Activated CD4-positive, alpha-beta memory T cell treated with anti-CD3 and anti-CD28 coated beads for 36 hours (primary cell): Measurements from ENCODE around the gene B3GLCT. TPM values are rescaled to one million over a fixed set of nuclear protein-coding genes. Genes with fewer than 3 reads are reported as not detected.

Source experiments
- CTCF ChIA-PET: fragments of 350-600 bp; sonication (Branson Sonifier 250); formaldehyde crosslinking; loops from one replicate; lab custom pipeline; 2021; ENCODE audit warnings: antibody characterized with exemption, inconsistent platforms; lab: Charles Lee
- POLR2A ChIA-PET: fragments of 350-600 bp; sonication (Branson Sonifier 250); formaldehyde crosslinking; loops from one replicate; lab custom pipeline; 2021; ENCODE audit warnings: antibody characterized with exemption; lab: Charles Lee
- DNase-seq: peaks from one replicate; pipeline ENCODE4 v3.0.0-alpha.2; 2020
- H3K27ac Mint-ChIP-seq: one replicate; pipeline ENCODE4 v1.8.0; 2021; ENCODE audit warnings: mixed read lengths
- H3K27me3 Mint-ChIP-seq: one replicate; pipeline ENCODE4 v1.8.0; 2021; ENCODE audit warnings: mixed read lengths
- H3K36me3 Mint-ChIP-seq: one replicate; pipeline ENCODE4 v1.8.0; 2021; ENCODE audit warnings: mixed read lengths
- H3K4me1 Mint-ChIP-seq: one replicate; pipeline ENCODE4 v1.8.0; 2021; ENCODE audit warnings: low read depth, mixed read lengths
- H3K4me3 Mint-ChIP-seq: one replicate; pipeline ENCODE4 v1.8.0; 2021; ENCODE audit warnings: mild to moderate bottlenecking, mixed read lengths
- H3K9me3 Mint-ChIP-seq: one replicate; pipeline ENCODE4 v1.8.0; 2021; ENCODE audit warnings: mixed read lengths
- intact Hi-C: fragments of 100-400 bp; cut with micrococcal nuclease; formaldehyde crosslinking; loops from one replicate; pipeline ENCODE4 v1.15.1; 2023
- total RNA-seq, 2 experiments: library from RNA; stranded (reverse); gene quantifications; one replicate each; pipeline ENCODE4 v1.2.3, GENCODE V29; 2021

Gene B3GLCT
- total RNA-seq, 2 experiments from 2014 or later = 2.6 to 2.8 TPM

GRCh38 chr13:31191748-31192147, 8.0 kb upstream of the B3GLCT start:
- intact Hi-C loops = no loop called here
- H3K4me1 Mint-ChIP-seq = peaks cover 3% of the 10 kb centered on the region
- ChIA-PET CTCF (no interaction called here), POLR2A (no interaction called here)
- no peak overlapping the region for H3K27ac Mint-ChIP-seq
- H3K36me3 Mint-ChIP-seq = no peaks in the 10 kb centered on the region
- H3K4me3 Mint-ChIP-seq = no peak overlapping the region
- no peak for DNase-seq
- H3K27me3 Mint-ChIP-seq = no peaks in the 10 kb centered on the region
- H3K9me3 Mint-ChIP-seq = no peaks in the 10 kb centered on the region

DNA sequence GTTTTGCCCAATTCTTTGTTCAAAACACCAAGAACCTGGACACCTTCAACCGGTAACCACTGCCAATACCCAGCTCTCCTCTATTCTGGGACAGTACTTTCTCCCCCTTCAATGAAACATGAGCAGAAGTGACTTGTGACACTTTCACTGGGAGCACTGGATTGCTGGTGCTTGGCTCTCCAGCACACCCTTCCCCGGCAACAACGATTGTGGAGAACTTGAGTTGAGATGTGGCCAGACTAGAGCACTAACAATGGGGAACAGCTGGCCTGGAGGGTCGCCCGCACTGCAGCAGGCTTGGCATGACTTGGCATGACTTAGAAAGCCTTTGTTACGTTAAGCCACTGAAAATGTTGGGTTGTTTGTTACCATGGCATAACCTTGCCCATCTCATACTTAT, 7.5 kb upstream of the B3GLCT start:
- no peaks in the 10 kb centered on the region for H3K36me3 Mint-ChIP-seq
- peaks cover 3% of the 10 kb centered on the region for H3K4me1 Mint-ChIP-seq
- H3K9me3 Mint-ChIP-seq = no peaks in the 10 kb centered on the region
- intact Hi-C loops = no loop called here
- H3K27me3 Mint-ChIP-seq = no peaks in the 10 kb centered on the region
- POLR2A ChIA-PET = no interaction called here
- H3K27ac Mint-ChIP-seq = no peak overlapping the region
- no peak for DNase-seq
- H3K4me3 Mint-ChIP-seq = no peak overlapping the region
- CTCF ChIA-PET = no interaction called here

DNA sequence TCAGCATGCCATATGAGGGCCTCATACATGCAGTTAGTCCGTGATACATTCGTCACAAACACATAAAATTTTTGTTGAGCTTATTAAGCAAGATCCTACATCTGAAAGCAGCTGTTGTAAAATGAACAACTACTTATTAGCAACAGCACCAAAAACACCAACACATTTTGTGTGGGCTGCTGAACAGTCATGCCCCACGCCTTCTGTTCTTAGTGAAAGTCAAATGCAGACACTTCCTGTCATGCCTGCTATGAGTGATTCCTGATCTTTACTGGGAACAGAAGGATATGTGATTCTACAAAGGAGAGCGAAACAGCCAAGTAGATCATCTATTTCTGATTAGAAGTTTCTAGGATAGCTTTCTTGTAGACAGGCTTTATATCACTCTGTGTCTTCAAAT, 4.2 kb upstream of the B3GLCT start:
- H3K27ac Mint-ChIP-seq = no peak overlapping the region
- H3K36me3 Mint-ChIP-seq = no peaks in the 10 kb centered on the region
- no peak overlapping the region for H3K4me3 Mint-ChIP-seq
- CTCF ChIA-PET = interaction anchor here (1.0 to 1.1 kb wide), 3 partner anchors 28 to 229 kb away, joined by 3 read pairs; no protein-coding TSS in a partner anchor
- DNase-seq = no peak
- H3K4me1 Mint-ChIP-seq = peaks cover 6% of the 10 kb centered on the region
- no peaks in the 10 kb centered on the region for H3K9me3 Mint-ChIP-seq
- H3K27me3 Mint-ChIP-seq = no peaks in the 10 kb centered on the region
- POLR2A ChIA-PET = no interaction called here
- intact Hi-C loops = no loop called here

DNA sequence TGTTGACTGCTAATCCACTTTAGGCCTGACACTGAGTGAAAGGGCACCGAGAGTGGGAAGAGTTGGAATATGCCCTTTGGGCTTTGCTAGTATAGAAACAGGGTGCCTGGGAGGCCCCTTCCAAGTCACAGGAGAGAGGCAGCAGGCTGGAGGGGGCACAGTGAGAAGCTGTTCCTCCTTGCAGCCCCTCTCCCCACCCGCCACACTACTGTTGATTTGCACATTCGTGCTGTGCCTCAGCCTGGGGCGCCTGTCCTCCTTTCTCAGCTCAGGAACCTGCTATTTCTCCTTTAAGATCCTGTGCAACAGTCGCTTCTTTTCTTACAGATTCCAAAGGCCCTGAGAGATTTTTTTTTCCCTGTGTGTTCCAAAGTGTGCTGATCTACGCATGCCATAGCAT, 2.8 kb upstream of the B3GLCT start:
- no peak overlapping the region for H3K27ac Mint-ChIP-seq
- peaks cover 16% of the 10 kb centered on the region for H3K4me1 Mint-ChIP-seq
- CTCF ChIA-PET = interaction anchor here (1.1 kb wide), 1 partner anchor 329 kb away, joined by 3 read pairs; no protein-coding TSS in a partner anchor
- no peaks in the 10 kb centered on the region for H3K27me3 Mint-ChIP-seq
- DNase-seq = no peak
- intact Hi-C loops = no loop called here
- no peaks in the 10 kb centered on the region for H3K36me3 Mint-ChIP-seq
- POLR2A ChIA-PET = no interaction called here
- no peaks in the 10 kb centered on the region for H3K9me3 Mint-ChIP-seq
- H3K4me3 Mint-ChIP-seq = no peak overlapping the region

- Mint-ChIP-seq H3K36me3 (no peaks in the 10 kb centered on the region), H3K9me3 (no peaks in the 10 kb centered on the region), H3K27me3 (no peaks in the 10 kb centered on the region), H3K4me1 (peaks cover 16% of the 10 kb centered on the region), H3K27ac (no peak overlapping the region), H3K4me3 (no peak overlapping the region)
- intact Hi-C loops = no loop called here
- ChIA-PET CTCF (no interaction called here), POLR2A (no interaction called here)
- no peak for DNase-seq
Measured at GRCh38 chr13:31198519-31198918, 1.3 kb upstream of the B3GLCT start.

- H3K4me1 Mint-ChIP-seq = peaks cover 20% of the 10 kb centered on the region
- H3K36me3 Mint-ChIP-seq = no peaks in the 10 kb centered on the region
- H3K4me3 Mint-ChIP-seq = peak overlapping the region; percentile 77
- peak overlapping the region; percentile 78 for H3K27ac Mint-ChIP-seq
- no peak for DNase-seq
- POLR2A ChIA-PET = no interaction called here
- CTCF ChIA-PET = interaction anchor here (0.6 to 2.5 kb wide), 10 partner anchors 12 to 1277 kb away, joined by 3 to 7 read pairs (median 4); no protein-coding TSS in a partner anchor
- intact Hi-C loops = loop anchor here (1.0 kb wide), 1 partner anchor 225 kb away; no protein-coding TSS in a partner anchor
- no peaks in the 10 kb centered on the region for H3K27me3 Mint-ChIP-seq
- H3K9me3 Mint-ChIP-seq = no peaks in the 10 kb centered on the region
Measured at GRCh38 chr13:31199527-31199848, 287 bp upstream of the B3GLCT start.

DNA sequence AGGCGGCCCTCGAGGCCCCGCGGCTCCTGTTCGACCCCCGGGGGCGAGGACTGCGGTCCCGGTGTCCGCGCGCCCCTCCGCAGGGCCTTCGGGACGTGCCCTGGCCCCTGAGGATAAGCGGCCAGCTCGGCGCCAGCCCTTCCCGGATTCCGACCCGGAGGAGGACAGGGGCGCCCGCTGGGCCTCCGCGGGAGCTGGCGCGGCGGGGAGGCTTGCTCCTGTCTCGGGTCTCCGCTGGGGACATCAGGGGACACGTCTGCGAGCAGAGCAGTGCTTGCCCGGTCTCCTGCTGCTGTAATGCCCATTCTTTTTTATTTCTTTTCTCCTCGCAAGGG, 829 bp downstream of the B3GLCT start:
- no peaks in the 10 kb centered on the region for H3K9me3 Mint-ChIP-seq
- H3K27ac Mint-ChIP-seq = peak overlapping the region; percentile 47
- no peak for DNase-seq
- intact Hi-C loops = loop anchor here (1.0 to 10.0 kb wide), 5 partner anchors 38 to 1606 kb away; partner anchors contain the start of genes SLC7A1 and USPL1
- peaks cover 23% of the 10 kb centered on the region for H3K4me1 Mint-ChIP-seq
- POLR2A ChIA-PET = no interaction called here
- H3K27me3 Mint-ChIP-seq = no peaks in the 10 kb centered on the region
- H3K36me3 Mint-ChIP-seq = no peaks in the 10 kb centered on the region
- CTCF ChIA-PET = interaction anchor here (0.6 to 2.5 kb wide), 6 partner anchors 9 to 335 kb away, joined by 3 to 7 read pairs (median 4); no protein-coding TSS in a partner anchor
- peak overlapping the region; percentile 65 for H3K4me3 Mint-ChIP-seq

DNA sequence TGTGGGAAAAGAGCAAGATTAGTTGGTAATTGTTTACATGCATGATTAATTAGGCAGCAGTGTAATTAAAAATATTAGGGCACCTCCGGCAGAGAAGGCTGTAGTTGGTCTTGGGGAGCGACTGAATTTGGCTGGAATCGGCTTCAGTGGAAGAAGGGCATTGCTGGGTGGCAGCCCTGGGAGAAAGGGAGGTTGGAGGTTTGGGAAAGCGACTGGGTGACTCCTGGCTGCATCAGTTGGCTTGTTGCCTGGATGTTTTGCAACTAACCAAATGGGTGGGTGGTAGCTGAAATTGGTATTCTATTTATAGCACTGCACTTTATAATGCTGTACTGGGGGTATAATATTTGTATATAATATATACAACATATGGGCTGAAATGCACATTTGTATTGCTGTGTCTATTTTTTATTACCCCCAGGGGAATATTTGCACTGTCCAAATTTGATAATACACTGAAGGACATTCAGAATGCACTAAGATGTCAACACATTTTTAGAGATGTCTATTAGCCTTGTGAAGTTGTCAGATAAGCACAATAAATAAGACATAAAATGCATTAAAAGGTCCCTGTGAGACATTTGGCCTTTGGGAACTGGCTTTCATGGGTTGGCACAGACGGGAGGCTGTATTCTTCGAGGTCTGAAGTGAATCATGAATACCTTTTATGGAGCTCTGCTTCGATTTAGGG, 1.7 kb downstream of the B3GLCT start:
- Mint-ChIP-seq H3K27me3 (no peaks in the 10 kb centered on the region), H3K4me3 (peak overlapping the region; percentile 65), H3K36me3 (no peaks in the 10 kb centered on the region), H3K27ac (no peak overlapping the region), H3K4me1 (peaks cover 23% of the 10 kb centered on the region), H3K9me3 (no peaks in the 10 kb centered on the region)
- POLR2A ChIA-PET = no interaction called here
- intact Hi-C loops = loop anchor here (2.0 to 10.0 kb wide), 2 partner anchors 157 to 1607 kb away; partner anchors contain the start of gene SLC7A1
- no peak for DNase-seq
- CTCF ChIA-PET = interaction anchor here (0.9 to 2.5 kb wide), 2 partner anchors 10 to 223 kb away, joined by 3 to 7 read pairs; no protein-coding TSS in a partner anchor

GRCh38 chr13:31204592-31204991, 4.8 kb downstream of the B3GLCT start:
- Mint-ChIP-seq H3K36me3 (no peaks in the 10 kb centered on the region), H3K27me3 (no peaks in the 10 kb centered on the region), H3K4me1 (peaks cover 20% of the 10 kb centered on the region), H3K4me3 (no peak overlapping the region), H3K9me3 (no peaks in the 10 kb centered on the region), H3K27ac (no peak overlapping the region)
- CTCF ChIA-PET = no interaction called here
- intact Hi-C loops = loop anchor here (1.0 to 10.0 kb wide), 2 partner anchors 42 to 1610 kb away; partner anchors contain the start of gene SLC7A1
- DNase-seq = peak; percentile 24
- POLR2A ChIA-PET = no interaction called here

- POLR2A ChIA-PET = no interaction called here
- peaks cover 10% of the 10 kb centered on the region for H3K4me1 Mint-ChIP-seq
- H3K4me3 Mint-ChIP-seq = no peak overlapping the region
- intact Hi-C loops = loop anchor here (10.0 kb wide), 1 partner anchor 1613 kb away; the partner anchor contains the start of gene SLC7A1
- H3K9me3 Mint-ChIP-seq = no peaks in the 10 kb centered on the region
- no peak for DNase-seq
- no peaks in the 10 kb centered on the region for H3K36me3 Mint-ChIP-seq
- no peaks in the 10 kb centered on the region for H3K27me3 Mint-ChIP-seq
- CTCF ChIA-PET = no interaction called here
- no peak overlapping the region for H3K27ac Mint-ChIP-seq
Measured at GRCh38 chr13:31207661-31208552, 8.1 kb downstream of the B3GLCT start.

DNA sequence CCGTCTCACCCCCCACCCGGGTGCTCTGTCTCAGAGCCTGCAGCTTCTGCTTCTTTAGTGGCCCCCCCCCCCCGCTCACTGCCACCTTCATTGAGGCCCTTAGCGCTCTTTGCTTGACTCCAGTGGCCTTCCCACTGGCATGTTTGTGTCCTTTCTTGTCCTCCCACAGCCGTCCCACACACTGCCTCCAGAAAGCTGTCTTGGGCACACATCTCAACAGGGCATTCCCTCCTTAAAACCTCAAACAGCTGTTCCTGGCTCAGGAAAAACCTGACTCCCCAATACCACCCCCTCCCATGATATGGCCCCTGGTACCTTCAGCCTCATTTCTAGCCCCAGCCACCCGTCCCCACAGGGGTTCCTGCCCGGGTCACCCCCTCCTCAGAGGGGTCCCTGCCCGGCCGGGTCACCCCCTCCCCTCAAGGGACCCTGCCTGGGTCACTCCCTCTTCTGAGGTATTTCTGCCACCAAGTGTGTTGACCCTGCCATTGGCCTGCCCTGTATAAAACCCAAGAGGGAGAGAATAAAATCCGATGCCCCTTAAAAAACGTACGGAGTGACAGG, 8.9 kb downstream of the B3GLCT start:
- H3K27ac Mint-ChIP-seq = no peak overlapping the region
- no peaks in the 10 kb centered on the region for H3K36me3 Mint-ChIP-seq
- H3K4me3 Mint-ChIP-seq = no peak overlapping the region
- DNase-seq = no peak
- H3K4me1 Mint-ChIP-seq = peaks cover 11% of the 10 kb centered on the region
- POLR2A ChIA-PET = no interaction called here
- H3K9me3 Mint-ChIP-seq = no peaks in the 10 kb centered on the region
- CTCF ChIA-PET = interaction anchor here (0.6 to 1.1 kb wide), 2 partner anchors 8 to 551 kb away, joined by 3 to 4 read pairs; no protein-coding TSS in a partner anchor
- intact Hi-C loops = loop anchor here (10.0 kb wide), 1 partner anchor 1614 kb away; the partner anchor contains the start of gene SLC7A1
- H3K27me3 Mint-ChIP-seq = no peaks in the 10 kb centered on the region
